ENCODE data around the gene GRIK3.

DNA sequence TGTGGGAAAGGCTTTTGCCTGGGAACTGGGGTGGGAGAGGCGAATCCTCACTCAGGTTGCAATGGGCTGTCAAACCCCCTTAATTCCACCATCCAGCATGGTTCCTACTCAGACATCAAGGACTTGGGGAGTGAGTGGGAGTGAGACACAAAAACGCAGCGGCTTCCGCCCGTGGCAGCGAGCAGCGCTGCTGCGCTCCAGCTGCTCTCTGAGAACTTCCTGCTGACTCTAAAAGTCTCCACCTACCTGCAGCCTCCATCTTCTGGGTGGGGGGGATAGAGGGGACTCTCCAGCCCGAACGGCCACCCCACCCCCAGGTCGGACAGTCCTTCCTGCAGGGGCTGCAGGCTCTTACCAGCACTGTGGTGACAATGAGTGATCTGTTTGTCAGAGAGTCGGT is 184.4 kb downstream of the GRIK3 start:
- TF ChIP-seq CTCF (conservative IDR thresholded peaks at IDR 0.05; ENCODE audit: low read depth in 2 of 2) (no peak), POLR2AphosphoS5 (IDR thresholded peaks at IDR 0.05; ENCODE audit: low read depth) (no peak), EZH2phosphoT487 (IDR thresholded peaks at IDR 0.05; ENCODE audit: unreplicated experiment) (no peak), JUNB (IDR thresholded peaks at IDR 0.05; ENCODE audit: unreplicated experiment) (no peak), EZH2 (IDR thresholded peaks at IDR 0.05; ENCODE audit: low read depth, unreplicated experiment) (no peak), CREB1 (CRISPR knock-in tag; IDR thresholded peaks at IDR 0.05; ENCODE audit: low read depth) (no peak), ZNF462 (CRISPR knock-in tag; IDR thresholded peaks at IDR 0.05) (no peak), ZNF331 (CRISPR knock-in tag; IDR thresholded peaks at IDR 0.05; ENCODE audit: low read depth) (no peak), STAT1 (IDR thresholded peaks at IDR 0.05; ENCODE audit: unreplicated experiment) (no peak), ETS1 (IDR thresholded peaks at IDR 0.05) (no peak)
- TF ChIP-seq, protein P1, sequence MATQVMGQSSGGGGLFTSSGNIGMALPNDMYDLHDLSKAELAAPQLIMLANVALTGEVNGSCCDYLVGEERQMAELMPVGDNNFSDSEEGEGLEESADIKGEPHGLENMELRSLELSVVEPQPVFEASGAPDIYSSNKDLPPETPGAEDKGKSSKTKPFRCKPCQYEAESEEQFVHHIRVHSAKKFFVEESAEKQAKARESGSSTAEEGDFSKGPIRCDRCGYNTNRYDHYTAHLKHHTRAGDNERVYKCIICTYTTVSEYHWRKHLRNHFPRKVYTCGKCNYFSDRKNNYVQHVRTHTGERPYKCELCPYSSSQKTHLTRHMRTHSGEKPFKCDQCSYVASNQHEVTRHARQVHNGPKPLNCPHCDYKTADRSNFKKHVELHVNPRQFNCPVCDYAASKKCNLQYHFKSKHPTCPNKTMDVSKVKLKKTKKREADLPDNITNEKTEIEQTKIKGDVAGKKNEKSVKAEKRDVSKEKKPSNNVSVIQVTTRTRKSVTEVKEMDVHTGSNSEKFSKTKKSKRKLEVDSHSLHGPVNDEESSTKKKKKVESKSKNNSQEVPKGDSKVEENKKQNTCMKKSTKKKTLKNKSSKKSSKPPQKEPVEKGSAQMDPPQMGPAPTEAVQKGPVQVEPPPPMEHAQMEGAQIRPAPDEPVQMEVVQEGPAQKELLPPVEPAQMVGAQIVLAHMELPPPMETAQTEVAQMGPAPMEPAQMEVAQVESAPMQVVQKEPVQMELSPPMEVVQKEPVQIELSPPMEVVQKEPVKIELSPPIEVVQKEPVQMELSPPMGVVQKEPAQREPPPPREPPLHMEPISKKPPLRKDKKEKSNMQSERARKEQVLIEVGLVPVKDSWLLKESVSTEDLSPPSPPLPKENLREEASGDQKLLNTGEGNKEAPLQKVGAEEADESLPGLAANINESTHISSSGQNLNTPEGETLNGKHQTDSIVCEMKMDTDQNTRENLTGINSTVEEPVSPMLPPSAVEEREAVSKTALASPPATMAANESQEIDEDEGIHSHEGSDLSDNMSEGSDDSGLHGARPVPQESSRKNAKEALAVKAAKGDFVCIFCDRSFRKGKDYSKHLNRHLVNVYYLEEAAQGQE (IDR thresholded peaks at IDR 0.05; ENCODE audit: unreplicated experiment), result no peak
